ENCODE results near the gene HAVCR1. TPM values are rescaled to one million over a fixed set of nuclear protein-coding genes. Genes with fewer than 3 reads are reported as not detected.

HAVCR1 gene
- total RNA-seq, 1 experiment from 2014 or later = not detected

DNA sequence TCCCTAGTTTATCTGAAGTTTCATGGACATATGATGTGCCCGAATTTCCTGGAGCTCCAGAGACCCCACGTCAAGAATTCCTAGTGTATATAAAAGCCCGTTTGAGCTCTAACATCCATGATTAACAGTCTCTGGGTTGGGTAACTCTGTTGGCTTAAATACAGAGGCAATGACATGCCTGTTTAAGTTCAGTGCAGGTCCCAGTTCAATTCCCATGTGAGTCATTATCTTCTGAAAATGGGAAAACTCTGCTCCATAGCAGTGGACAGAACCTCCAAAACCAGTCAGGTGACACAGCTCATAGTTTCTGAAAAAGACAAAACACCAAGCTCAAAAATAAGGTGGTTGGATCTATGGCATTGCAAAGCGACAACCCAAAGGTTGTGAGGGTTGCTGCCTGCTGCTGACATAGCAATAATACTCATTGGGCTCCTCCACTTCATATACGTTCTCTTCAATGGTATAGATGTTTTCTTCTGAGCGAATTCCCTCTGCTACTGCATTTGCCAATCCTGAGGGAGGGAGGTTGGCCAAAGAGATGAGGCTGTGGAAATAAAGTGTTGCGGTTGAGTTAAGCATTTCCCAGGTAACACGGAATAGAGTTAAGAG is 27.9 kb upstream of the HAVCR1 start (continued):
- TF ChIP-seq HMGA2 (CRISPR knock-in tag; IDR thresholded peaks at IDR 0.05) = no peak
- TF ChIP-seq ZNF423 (CRISPR knock-in tag; IDR thresholded peaks at IDR 0.05) = no peak
- no peak for TF ChIP-seq NFE2L1 (CRISPR knock-in tag; IDR thresholded peaks at IDR 0.05)
- TF ChIP-seq MYBL2 (CRISPR knock-in tag; IDR thresholded peaks at IDR 0.05) = no peak
- TF ChIP-seq, protein P1, sequence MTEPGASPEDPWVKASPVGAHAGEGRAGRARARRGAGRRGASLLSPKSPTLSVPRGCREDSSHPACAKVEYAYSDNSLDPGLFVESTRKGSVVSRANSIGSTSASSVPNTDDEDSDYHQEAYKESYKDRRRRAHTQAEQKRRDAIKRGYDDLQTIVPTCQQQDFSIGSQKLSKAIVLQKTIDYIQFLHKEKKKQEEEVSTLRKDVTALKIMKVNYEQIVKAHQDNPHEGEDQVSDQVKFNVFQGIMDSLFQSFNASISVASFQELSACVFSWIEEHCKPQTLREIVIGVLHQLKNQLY (CRISPR knock-in tag; IDR thresholded peaks at IDR 0.05) = no peak
- TF ChIP-seq ELF4 (CRISPR knock-in tag; IDR thresholded peaks at IDR 0.05; ENCODE audit: low read depth) = no peak

DNA sequence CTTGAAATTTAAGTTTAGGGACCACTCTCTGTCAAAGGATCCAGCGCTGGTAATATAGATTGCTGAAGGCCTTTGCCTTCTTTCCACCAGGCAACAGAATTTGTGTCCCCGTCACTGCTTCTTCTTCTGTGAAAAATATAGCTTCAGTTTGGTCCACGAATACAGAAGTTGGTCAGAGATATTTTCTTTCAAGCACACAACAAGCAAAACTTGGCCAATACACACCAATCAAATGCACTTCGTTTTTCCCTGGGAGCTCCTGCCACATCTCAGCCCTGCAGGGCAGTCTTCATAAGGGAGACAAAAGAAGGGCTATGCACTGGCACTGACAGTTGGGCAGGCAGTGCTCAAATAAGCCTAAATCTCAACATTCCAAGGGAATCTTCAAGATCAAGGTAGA is 27.0 kb upstream of the HAVCR1 start:
- H3K9me3 Mint-ChIP-seq = 0 out of 2 replicates have a peak, but pooled peaks cover 3% of the 10 kb centered on the region
- H3K36me3 Mint-ChIP-seq = no peaks in the 10 kb centered on the region
- DNase-seq (ENCODE audit: low spot score) = no peak
- no peaks in the 10 kb centered on the region for H3K27me3 Mint-ChIP-seq (ENCODE audit: low read depth)
- no peak for TF ChIP-seq AR (CRISPR knock-in tag; IDR thresholded peaks at IDR 0.05)
- TF ChIP-seq, protein P2, sequence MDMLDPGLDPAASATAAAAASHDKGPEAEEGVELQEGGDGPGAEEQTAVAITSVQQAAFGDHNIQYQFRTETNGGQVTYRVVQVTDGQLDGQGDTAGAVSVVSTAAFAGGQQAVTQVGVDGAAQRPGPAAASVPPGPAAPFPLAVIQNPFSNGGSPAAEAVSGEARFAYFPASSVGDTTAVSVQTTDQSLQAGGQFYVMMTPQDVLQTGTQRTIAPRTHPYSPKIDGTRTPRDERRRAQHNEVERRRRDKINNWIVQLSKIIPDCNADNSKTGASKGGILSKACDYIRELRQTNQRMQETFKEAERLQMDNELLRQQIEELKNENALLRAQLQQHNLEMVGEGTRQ (CRISPR knock-in tag; IDR thresholded peaks at IDR 0.05) = no peak
- no peak for TF ChIP-seq TEAD1 (CRISPR knock-in tag; IDR thresholded peaks at IDR 0.05)
- TF ChIP-seq, protein P3, sequence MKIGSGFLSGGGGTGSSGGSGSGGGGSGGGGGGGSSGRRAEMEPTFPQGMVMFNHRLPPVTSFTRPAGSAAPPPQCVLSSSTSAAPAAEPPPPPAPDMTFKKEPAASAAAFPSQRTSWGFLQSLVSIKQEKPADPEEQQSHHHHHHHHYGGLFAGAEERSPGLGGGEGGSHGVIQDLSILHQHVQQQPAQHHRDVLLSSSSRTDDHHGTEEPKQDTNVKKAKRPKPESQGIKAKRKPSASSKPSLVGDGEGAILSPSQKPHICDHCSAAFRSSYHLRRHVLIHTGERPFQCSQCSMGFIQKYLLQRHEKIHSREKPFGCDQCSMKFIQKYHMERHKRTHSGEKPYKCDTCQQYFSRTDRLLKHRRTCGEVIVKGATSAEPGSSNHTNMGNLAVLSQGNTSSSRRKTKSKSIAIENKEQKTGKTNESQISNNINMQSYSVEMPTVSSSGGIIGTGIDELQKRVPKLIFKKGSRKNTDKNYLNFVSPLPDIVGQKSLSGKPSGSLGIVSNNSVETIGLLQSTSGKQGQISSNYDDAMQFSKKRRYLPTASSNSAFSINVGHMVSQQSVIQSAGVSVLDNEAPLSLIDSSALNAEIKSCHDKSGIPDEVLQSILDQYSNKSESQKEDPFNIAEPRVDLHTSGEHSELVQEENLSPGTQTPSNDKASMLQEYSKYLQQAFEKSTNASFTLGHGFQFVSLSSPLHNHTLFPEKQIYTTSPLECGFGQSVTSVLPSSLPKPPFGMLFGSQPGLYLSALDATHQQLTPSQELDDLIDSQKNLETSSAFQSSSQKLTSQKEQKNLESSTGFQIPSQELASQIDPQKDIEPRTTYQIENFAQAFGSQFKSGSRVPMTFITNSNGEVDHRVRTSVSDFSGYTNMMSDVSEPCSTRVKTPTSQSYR (CRISPR knock-in tag; IDR thresholded peaks at IDR 0.05) = no peak
- no peak for TF ChIP-seq CDX4 (CRISPR knock-in tag; IDR thresholded peaks at IDR 0.05; ENCODE audit: borderline replicate concordance)
- no peak for TF ChIP-seq SP1 (CRISPR knock-in tag; conservative IDR thresholded peaks at IDR 0.05)
- TF ChIP-seq NR1H2 (CRISPR knock-in tag; IDR thresholded peaks at IDR 0.05) = no peak
- TF ChIP-seq, protein P4, sequence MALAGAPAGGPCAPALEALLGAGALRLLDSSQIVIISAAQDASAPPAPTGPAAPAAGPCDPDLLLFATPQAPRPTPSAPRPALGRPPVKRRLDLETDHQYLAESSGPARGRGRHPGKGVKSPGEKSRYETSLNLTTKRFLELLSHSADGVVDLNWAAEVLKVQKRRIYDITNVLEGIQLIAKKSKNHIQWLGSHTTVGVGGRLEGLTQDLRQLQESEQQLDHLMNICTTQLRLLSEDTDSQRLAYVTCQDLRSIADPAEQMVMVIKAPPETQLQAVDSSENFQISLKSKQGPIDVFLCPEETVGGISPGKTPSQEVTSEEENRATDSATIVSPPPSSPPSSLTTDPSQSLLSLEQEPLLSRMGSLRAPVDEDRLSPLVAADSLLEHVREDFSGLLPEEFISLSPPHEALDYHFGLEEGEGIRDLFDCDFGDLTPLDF (CRISPR knock-in tag; IDR thresholded peaks at IDR 0.05) = no peak
- no peak for TF ChIP-seq ZNF219 (CRISPR knock-in tag; IDR thresholded peaks at IDR 0.05; ENCODE audit: borderline replicate concordance)
- TF ChIP-seq EMX1 (CRISPR knock-in tag; IDR thresholded peaks at IDR 0.05) = no peak
- TF ChIP-seq, protein P5, sequence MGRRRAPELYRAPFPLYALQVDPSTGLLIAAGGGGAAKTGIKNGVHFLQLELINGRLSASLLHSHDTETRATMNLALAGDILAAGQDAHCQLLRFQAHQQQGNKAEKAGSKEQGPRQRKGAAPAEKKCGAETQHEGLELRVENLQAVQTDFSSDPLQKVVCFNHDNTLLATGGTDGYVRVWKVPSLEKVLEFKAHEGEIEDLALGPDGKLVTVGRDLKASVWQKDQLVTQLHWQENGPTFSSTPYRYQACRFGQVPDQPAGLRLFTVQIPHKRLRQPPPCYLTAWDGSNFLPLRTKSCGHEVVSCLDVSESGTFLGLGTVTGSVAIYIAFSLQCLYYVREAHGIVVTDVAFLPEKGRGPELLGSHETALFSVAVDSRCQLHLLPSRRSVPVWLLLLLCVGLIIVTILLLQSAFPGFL (CRISPR knock-in tag; IDR thresholded peaks at IDR 0.05; ENCODE audit: borderline replicate concordance) = no peak
- TF ChIP-seq NFYB (CRISPR knock-in tag; conservative IDR thresholded peaks at IDR 0.05; ENCODE audit: low read depth) = no peak
- no peak for TF ChIP-seq ZNF396 (CRISPR knock-in tag; IDR thresholded peaks at IDR 0.05; ENCODE audit: borderline replicate concordance)
- no peak for TF ChIP-seq ZNF232 (CRISPR knock-in tag; IDR thresholded peaks at IDR 0.05)
- H3K27ac Mint-ChIP-seq = no peak overlapping the region
- ChIA-PET CTCF (no interaction called here), POLR2A (no interaction called here)
- no peaks in the 10 kb centered on the region for H3K4me1 Mint-ChIP-seq
- ATAC-seq = no peak
- no peak overlapping the region for H3K4me3 Mint-ChIP-seq
